Midbrain (tissue), 1 donor: ENCODE results near the gene TMEM181.
"Not testable (repeated sequence)": the region's sequence is repeated elsewhere in the genome, so short reads cannot be mapped to it uniquely, and the experiment has no call there.

Experiments
- DNase-seq: peaks from one replicate; lab custom pipeline; 2025; lab: John Stamatoyannopoulos, UW

Gene TMEM181, protein sequence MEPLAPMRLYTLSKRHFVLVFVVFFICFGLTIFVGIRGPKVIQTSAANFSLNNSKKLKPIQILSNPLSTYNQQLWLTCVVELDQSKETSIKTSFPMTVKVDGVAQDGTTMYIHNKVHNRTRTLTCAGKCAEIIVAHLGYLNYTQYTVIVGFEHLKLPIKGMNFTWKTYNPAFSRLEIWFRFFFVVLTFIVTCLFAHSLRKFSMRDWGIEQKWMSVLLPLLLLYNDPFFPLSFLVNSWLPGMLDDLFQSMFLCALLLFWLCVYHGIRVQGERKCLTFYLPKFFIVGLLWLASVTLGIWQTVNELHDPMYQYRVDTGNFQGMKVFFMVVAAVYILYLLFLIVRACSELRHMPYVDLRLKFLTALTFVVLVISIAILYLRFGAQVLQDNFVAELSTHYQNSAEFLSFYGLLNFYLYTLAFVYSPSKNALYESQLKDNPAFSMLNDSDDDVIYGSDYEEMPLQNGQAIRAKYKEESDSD

DNA sequence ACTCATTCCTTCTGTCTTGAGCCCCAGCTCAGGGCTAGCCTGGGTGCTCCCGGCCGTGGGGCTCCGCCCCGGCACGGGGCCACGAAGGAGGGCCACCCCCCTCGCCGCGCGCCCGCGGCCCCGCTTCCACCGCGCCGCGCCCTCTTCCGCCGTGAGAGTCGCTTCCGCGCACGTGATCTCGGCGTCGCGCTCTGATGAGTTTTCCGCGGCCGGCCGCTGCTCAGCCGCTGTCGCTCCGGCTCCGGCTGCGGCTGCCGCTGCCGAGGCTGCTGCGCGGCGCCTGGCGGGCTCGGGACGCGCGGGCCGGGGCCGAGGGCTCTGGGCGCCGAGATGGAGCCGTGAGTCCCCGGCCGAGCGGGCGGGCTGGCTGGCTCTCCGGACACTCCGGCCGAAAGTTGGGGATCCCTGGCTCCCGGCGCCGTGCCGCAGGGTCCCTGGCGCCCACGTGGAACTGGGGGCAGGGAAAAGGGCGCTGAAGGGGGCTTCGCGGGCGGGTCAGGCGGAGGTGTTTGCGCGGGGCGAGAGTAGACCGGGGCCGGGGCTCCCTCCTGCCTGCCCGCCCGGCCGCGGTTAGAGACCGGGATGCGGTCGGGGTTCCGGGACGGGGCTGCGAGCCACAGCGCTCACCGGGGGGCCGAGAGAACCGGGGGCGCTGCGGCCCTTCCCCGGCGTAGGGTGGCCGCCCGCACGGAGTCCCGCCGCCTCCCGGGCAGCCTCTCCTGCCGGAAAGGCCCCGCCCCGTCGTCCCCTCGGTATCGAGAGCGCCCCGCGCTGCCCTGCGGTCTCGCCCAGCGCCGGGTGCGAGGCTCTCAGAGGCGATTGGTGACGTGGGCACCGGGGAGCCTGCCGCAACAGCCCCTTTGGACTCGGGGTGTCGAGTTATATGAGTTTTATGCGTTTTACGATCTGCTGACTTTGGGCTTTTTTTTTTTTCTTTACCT, at the start of gene TMEM181:
Gene TMEM181, plus strand, starts transcription at position 197 of the 941 bp plus-strand sequence. Its CDS starts 134 bp downstream, at position 331.
- peak; percentile 88 for DNase-seq

DNA sequence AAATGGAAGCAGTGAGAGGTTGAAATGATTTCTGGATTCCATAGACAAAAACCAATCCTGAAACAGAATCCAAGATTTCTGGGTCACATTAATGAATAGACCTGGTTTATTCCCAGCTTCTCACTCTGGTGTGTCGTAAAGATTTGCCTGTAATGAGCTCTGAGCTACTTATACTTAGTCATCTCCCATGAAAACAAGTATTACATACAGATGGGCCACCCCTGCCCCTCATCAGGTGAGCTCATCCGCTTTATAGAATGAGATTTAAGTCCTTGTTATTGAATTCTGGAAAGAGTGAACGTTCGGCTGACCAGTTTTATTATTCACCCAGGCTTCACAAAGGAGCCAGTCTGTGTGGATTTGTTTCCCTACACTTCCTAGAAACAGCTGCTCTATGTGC, 47.1 kb upstream of the TMEM181 start:
- no peak for DNase-seq

DNA sequence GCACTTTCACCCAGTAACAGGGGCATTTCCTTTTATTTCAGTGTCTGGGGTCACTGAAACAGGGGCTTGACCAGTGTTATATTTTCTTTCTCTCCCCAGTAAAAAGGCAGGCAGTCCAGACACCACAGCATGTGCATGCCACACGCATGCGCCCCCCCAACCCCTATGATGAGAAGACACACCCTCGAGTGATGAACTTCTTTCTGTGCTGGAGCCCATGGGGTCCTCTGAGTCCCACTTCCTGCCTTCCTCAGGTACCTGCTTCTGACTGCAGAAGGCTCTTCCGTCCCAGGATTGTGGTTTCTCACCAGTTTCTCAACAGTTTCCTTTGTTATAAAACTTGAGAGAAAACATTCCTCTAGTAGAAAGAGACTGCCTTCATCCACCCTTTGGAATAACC, 45.7 kb upstream of the TMEM181 start:
- no peak for DNase-seq

DNA sequence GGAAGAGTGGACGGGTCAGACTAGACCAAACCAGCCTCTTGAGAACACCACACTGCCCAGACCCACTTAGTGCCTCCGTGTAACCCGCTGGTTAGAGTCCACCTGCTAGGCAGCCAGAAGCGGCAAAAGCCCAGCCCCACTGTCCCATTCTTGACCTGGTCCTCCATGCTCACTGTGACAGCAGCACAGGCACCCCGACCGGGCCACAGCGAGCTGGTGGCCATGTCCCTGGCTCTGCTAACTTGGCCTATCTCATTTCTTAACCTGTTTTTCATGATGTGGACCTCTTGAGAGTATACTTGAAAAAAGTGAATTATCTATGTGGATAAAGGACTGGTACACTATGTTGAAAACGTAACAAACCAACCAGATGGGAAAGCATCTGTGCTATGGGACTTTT, 44.9 kb upstream of the TMEM181 start:
- no peak for DNase-seq

DNA sequence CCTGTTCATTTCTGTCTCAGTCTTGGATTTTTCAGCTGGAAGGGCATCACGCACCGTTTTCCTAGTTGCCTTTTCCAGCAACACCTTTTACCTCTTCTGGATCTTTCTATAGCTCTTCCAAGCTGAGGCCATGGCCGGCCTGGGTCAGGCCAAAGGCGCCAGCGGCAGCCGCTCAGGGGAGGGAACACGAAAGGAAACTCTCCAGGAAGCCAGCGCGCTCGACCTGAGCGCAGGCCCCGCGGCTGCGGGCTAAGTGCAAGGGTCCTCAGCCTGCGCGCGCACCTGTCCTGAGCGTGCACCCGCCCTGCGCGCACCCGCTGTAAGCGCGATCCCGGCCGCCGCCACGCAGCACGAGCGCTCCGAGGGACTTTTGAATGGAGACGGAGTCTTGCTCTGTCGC, 43.8 kb upstream of the TMEM181 start:
- DNase-seq, result no peak

DNA sequence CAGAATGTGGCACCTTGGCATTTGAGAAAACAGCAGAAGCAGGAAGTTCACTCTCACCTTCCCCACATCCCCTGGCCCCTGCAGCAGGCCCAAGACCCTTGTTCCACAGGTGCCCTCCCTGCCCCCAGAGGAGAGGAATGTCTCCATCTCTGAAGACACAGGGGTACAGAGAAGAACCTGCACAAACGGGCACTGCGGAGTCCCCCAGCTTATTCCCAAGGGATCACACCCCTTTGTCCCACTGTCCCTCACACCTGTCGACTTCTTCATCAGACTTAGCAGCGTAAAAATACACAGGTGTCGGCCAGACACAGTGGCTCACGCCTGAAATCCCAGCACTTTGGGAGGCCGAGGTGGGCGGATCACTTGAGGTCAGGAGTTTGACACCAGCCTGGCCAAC, 42.9 kb upstream of the TMEM181 start:
- no peak for DNase-seq

DNA sequence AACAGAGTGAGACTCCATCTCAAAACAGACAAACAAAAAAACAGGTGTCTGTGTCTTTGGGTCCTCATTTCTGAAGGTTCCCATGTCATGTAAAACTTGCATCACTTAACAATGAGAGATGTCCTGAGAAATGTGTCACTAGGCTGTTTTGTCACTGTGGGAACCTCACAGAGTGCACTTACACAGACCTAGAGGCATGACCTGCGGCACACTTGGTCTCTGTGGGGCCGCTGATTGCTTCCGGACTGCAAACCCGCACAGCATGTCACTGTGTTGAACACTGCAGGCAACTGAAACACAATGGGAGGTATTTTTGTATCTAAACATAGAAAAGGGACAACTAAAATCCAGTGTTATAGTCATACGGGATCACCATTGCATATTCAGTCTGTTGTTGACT, 42.3 kb upstream of the TMEM181 start:
- no peak for DNase-seq

DNA sequence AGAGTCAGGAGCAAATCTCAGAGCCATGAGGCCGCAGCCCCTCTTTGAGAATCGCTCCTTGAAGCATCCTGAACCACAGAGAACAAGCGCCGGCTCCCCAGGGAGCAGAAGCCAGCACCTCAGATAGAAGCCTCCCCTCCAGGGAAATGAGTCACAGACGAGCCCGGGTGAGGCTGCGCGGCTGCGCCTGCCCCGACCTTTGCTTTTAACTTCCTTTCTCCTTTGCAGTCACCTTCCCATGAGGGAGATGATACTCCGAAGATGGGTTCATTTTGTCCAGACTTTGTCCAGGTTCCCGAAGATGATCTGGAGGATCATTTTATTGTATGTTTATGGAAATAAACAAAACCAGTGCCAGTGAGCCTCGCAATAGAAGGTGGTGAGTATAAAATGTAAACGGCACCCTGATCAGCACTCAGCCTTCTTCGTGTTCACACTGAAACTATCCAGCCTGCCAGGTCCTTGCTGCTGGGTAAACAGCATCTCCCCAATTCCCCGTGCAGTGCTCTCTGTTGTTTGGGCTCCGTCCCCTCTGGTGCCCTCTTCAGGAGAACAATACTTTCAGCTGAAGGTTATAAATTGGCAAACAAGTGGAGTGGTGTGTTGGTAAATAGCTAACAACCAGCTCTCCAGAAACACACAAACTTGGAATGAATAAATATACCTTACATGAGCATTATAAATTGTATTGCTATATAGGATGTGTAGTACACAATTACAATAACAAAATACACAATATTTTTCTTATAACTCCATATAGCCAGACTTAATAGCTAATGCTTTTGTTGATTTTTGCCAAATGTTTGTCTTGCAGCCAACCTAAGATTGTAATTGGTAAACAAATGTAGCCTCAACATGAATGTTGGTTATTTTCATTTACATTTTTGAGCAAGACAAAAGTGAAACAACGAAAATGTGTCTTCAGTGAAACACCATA, 41.4 kb upstream of the TMEM181 start:
- DNase-seq, result peak; percentile 68

DNA sequence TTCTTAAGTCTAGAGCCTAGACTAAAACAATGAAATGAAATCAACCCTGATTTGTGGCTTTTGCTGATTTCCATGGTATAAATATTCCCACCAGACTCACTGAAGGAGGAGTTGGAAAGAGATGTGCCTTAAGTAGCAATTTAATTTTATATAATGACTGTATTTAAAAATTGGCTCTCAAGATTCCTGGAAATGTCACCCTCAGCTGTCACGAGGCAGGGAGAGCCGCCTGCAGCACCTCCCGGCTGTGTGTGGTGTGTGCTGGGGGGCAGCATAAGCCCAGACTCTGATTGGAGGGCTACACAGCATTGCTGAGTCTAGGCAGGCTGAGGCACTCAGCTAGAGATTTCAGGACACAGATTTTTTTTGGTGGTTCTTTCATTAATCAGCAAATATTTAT, 40.6 kb upstream of the TMEM181 start:
- DNase-seq, result no peak

DNA sequence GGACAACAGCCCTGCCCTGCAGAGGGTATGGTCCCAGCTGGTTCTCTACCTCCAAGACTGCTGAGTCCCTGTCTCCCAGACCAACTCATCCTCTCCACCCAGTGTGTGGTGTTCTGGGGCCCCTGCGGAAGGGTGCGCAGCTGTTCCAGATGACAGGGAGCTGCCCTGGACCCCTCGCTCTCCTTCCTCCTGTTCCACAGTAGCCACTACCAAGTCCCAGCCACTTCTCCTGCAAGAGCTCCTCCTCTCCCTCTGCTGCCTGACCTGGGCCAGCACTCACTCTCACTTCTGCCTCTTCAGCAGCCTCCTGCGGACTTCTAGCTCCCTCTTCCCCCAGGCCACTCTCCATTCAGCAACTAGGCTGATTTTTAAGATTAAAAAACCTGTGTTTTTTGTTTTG, 40.1 kb upstream of the TMEM181 start:
- DNase-seq, result no peak

DNA sequence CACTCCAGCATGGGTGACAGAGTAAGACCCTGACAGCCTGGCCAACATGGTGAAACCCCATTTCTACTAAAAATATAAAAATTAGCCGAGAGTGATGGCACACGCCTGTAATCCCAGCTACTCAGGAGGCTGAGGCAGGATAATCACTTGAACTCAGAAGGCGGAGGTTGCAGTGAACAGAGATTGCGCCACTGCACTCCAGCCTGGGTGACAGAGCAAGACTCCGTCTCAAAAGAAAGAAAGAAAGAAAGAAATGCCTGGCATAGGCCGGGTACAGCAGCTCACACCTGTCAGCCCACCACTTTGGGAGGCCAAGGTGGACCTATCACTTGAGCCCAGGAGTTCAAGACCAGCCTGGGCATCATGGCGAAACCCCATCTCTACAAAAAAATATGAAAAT, 38.9 kb upstream of the TMEM181 start:
- not testable (repeated sequence) for DNase-seq

DNA sequence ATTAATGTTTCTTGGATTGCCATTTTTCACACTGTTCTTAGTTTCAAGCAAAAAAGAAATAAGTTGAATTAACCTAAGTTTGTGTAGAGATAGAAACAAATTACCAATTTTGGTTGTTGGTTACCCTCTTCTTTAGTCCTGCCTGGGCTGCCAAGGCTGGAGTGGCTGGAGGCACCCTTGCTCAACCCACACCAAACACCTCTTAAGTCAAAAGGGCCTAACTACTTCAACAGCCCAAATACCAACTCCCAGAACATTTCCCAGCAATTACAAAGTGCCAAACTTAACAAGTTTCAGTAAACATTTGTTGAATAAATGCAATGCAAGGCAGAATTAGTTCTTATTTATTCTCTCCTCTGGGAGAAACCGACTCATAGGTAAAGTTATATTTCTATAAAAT, 38.1 kb upstream of the TMEM181 start:
- DNase-seq, result no peak

DNA sequence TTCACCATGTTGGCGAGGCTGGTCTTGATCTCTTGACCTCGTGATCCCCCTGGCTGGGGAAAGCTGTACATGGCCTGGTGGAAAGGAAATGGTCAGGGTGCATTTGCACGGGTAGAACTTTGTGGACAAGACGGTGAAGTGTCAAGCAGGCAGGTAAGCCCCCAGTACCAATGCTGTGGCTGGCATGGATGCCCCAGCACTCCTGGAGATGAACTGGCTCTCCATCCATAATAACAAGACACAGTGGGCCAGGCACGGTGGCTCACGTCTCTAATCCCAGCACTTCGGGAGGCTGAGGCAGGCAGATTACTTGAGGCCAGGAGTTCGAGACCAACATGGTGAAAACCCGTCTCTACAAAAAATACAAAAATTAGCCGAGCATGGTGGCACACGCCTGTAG, 37.3 kb upstream of the TMEM181 start:
- no peak for DNase-seq

DNA sequence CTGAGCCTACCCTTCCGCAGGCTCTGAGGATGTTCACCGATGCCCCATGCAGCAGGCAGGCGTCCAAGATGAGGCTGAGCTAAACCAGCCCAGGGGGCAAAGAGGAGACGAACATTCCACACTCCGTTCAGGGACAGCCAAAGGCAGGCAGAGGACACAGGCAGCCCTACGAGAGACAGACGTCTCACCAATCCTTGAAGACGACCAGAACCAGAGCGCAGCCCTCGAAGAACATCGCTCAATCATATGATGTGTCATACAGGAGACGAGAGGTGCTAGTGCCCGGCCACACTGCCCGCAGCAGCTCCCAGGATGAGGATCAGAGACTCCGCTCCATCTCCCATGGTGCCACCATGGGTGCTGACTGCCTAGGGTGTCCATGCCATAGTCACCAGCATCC, 35.6 kb upstream of the TMEM181 start:
- DNase-seq, result no peak

DNA sequence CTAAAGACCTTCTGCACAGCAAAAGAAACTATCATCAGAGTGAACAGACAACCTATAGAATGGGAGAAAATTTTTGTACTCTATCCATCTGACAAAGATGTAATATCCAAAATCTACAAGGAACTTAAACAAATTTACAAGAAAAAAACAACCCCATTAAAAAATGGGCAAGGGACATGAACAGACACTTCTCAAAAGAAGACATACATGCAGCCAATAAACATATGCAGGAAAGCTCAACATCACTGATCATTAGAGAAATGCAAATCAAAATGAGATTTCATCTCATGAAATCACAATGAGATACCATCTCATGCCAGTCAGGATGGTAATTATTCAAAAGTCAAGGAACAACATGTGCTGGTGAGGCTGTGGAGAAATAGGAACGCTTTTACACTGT, 32.0 kb upstream of the TMEM181 start:
- not testable (repeated sequence) for DNase-seq

DNA sequence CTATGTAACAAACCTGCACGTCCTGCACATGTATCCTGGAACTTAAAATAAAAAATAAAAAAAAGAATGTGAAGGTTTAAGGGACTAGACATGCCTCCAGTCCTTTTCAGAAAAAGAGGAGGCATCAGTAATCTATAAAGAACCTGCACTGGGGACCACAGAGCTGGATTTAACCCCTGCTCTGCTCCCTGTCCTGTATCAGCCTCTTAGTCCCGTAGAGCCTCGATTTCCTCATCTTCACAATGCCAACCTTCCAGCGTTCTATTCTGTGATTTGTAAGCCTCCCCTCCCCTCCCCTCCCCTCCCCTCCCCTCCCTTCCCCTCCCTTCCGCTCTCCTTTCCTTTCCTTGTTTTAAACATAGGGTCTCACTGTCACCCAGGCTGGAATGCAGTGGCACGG, 31.1 kb upstream of the TMEM181 start:
- DNase-seq, result no peak

DNA sequence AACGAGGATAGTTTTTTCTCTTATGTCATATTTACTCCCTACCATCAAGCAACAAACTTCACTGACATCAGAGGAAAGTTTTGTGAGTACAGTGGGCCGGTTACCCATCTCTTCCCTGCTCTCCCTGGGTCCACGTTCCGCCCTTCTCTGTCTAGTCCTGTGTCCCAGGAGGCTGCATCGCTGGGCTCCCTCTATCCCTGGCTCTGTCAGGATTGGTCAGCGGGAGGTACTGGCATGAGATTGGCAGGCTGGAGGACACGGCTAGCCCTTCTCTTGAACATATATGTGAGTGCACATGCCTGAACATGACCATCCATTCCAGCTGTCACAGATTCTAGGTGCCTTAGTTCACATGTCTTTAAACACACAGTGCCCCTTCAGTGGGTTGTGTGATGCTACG, 30.3 kb upstream of the TMEM181 start:
- no peak for DNase-seq

DNA sequence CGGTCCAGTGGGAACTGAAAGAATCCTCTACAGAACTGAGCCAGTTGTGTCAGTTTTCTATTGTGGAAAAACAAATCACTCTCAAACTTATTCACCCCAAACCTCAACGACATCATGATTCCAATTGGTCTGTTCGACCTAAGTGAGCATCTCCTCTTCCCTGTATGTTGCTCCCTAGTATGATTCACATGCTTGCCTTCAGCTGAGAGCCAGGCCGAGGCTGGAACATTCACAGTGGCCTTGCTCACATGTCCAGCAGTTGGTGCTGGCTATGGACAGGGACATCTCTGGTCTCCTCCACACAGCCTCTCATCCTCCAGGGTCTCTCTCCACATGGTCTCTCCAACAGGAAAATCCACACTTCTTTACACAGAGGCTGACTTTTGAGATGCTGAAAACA, 28.3 kb upstream of the TMEM181 start:
- DNase-seq, result no peak

DNA sequence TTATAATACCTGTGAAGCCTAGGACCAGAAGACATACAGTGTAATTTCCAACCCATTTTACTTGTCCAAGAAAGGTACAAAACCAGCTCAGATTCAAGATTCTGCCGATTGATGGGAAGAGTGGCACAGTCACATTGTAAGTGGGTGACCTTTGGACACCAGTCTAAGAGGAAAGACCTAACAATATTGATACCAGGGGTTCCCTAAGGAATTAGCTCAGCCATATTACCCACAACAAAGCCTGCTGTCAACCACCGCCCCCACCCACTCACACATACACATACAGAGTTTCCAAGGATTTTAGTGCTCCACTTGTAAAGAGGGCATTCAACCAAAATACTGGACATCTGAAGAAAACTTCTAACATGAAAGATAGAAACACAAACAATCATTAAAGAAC, 27.9 kb upstream of the TMEM181 start:
- DNase-seq, result no peak

DNA sequence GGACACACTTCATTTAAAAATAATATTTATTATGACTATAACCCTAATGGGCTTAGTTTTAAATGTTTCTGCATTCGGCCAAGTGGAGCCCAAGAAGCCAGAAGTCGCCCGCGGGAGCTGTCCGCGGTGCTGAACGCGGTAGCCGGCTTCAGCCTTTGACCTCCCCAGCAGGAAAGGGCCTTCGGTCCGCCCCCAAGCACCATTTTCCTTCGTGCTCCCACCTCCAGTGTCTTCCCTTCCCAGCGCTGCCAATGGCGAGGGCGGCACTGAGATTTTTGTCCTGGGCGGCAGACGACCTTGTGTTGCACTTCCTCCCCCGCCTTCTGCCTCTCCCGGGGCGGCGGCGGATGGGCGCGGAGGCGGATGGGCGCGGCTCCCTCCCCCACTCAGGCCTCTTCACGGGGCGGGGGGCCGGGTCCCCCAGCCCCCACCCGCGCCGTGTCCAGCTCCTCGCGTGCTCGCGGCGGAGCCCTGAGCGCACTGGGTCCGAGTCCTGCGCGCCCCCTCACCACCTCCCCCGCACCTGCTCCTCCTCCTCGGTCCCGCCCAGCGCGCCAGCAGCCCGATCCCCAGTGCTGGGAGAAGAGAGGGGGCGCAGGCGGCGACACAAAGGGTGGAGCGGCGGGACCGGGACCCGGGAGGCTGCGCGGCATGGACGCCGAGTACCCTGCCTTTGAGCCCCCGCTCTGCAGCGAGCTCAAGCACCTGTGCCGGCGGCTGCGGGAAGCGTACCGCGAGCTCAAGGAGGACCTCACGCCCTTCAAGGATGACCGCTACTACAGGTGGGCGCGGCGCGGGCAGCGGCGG, 23.6 kb upstream of the TMEM181 start:
- DNase-seq, result peak; percentile 61
